HG03521 (cell line): Measurements from ENCODE around the gene TBL1XR1.
"Not testable (repeated sequence)": the region's sequence is repeated elsewhere in the genome, so short reads cannot be mapped to it uniquely, and the experiment has no call there.

Experiments
- ATAC-seq: cut with Tn5 transposase; IDR thresholded peaks from one replicate; pipeline ENCODE4 v1.9.1; 2021; ENCODE audit warnings: mild to moderate bottlenecking, moderate library complexity; ENCODE audit not compliant: unreplicated experiment

The TBL1XR1 gene

GRCh38 chr3:177035676-177036075, 161.6 kb downstream of the TBL1XR1 start:
- ATAC-seq: no peak

GRCh38 chr3:177034832-177035475, 162.3 kb downstream of the TBL1XR1 start:
- ATAC-seq: no peak

- ATAC-seq: no peak
Measured at GRCh38 chr3:177026505-177027277, 170.6 kb downstream of the TBL1XR1 start.

- ATAC-seq: no peak
Measured at GRCh38 chr3:177015881-177016280, 181.4 kb downstream of the TBL1XR1 start.

- no peak for ATAC-seq
Measured at GRCh38 chr3:177013681-177014280, 183.5 kb downstream of the TBL1XR1 start.

GRCh38 chr3:177005718-177006405, 191.4 kb downstream of the TBL1XR1 start:
- no peak for ATAC-seq

GRCh38 chr3:177000159-177000558, 197.1 kb downstream of the TBL1XR1 start:
- ATAC-seq: not testable (repeated sequence)

GRCh38 chr3:176995946-176996345, 201.3 kb downstream of the TBL1XR1 start:
- no peak for ATAC-seq

- ATAC-seq: no peak
Measured at GRCh38 chr3:176994891-176995781, 202.1 kb downstream of the TBL1XR1 start.

GRCh38 chr3:176994393-176994792, 202.9 kb downstream of the TBL1XR1 start:
- no peak for ATAC-seq

- ATAC-seq: no peak
Measured at GRCh38 chr3:176992978-176993377, 204.3 kb downstream of the TBL1XR1 start.

GRCh38 chr3:176992565-176992964, 204.7 kb downstream of the TBL1XR1 start:
- ATAC-seq: no peak

GRCh38 chr3:176988795-176989194, 208.5 kb downstream of the TBL1XR1 start:
- ATAC-seq: no peak

GRCh38 chr3:176987901-176988650, 209.2 kb downstream of the TBL1XR1 start:
- ATAC-seq: no peak

- no peak for ATAC-seq
Measured at GRCh38 chr3:176978441-176978840, 218.8 kb downstream of the TBL1XR1 start.

- ATAC-seq: no peak
Measured at GRCh38 chr3:176977331-176977730, 220.0 kb downstream of the TBL1XR1 start.

GRCh38 chr3:176976586-176976985, 220.7 kb downstream of the TBL1XR1 start:
- ATAC-seq: no peak

- no peak for ATAC-seq
Measured at GRCh38 chr3:176974279-176974678, 223.0 kb downstream of the TBL1XR1 start.

- ATAC-seq: no peak
Measured at GRCh38 chr3:176971613-176972174, 225.6 kb downstream of the TBL1XR1 start.
